GM12892 (cell line): ENCODE measurements around the gene MAP3K5.

Experiments
- POLR2A ChIP-seq: IDR thresholded peaks from 2 replicates; pipeline ENCODE4 v1.6.1; 2011; ENCODE audit warnings: low read depth, low read length, control low read depth
- TAF1 ChIP-seq: IDR thresholded peaks from 2 replicates; pipeline ENCODE4 v1.6.1; 2011; ENCODE audit warnings: low read depth, mild to moderate bottlenecking, control low read depth, low read length, borderline replicate concordance

- TF ChIP-seq POLR2A = no peak
- TF ChIP-seq TAF1 = no peak
Measured at GRCh38 chr6:136744889-136745288, 47.4 kb downstream of the MAP3K5 start.
